NCI-H2196 treated with DMSO at 0.1 percent for 48 hours (cell line): Measurements from ENCODE around the gene BUD13.
"Not testable (repeated sequence)": the region's sequence is repeated elsewhere in the genome, so short reads cannot be mapped to it uniquely, and the experiment has no call there.

Source experiments
- DNase-seq: peaks from one replicate; lab custom pipeline; 2025; ENCODE audit not compliant: unreplicated experiment; lab: John Stamatoyannopoulos, UW

Gene BUD13, protein sequence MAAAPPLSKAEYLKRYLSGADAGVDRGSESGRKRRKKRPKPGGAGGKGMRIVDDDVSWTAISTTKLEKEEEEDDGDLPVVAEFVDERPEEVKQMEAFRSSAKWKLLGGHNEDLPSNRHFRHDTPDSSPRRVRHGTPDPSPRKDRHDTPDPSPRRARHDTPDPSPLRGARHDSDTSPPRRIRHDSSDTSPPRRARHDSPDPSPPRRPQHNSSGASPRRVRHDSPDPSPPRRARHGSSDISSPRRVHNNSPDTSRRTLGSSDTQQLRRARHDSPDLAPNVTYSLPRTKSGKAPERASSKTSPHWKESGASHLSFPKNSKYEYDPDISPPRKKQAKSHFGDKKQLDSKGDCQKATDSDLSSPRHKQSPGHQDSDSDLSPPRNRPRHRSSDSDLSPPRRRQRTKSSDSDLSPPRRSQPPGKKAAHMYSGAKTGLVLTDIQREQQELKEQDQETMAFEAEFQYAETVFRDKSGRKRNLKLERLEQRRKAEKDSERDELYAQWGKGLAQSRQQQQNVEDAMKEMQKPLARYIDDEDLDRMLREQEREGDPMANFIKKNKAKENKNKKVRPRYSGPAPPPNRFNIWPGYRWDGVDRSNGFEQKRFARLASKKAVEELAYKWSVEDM

DNA sequence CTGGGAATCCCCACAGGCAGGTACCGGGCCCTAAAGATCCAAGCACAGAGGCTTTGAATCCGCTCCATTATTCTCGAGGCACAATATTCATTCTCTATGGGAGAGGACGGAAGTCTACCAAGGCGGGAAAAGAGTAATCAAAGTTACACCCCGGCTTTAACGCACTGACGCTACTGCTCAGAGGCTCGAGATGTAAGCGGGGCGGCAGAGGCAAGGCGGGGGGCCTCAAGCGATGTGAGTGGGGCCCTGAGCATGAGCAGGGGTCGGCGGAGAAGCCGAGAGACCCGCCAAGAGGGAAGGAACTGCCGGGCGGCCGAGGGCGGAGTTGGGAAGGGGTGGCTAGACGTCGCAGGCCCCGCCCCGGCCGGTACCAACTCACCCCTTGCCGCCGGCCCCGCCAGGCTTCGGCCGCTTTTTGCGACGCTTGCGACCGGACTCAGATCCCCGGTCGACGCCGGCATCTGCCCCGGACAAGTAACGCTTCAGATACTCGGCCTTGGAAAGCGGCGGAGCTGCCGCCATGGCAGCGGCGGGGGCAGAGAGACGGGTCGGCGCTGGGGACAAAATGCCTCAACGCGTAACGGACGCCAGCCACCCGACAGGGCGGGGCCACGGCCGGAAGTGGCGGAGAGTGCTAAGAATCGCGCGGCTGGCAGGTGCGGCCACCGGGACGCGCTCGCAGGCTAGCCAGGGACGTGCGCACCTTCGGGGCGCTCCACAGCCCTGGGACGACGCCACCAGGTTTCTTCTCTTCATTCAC is at the start of gene BUD13:
Gene BUD13 (minus strand): TSS at position 545 of the 760 bp plus-strand sequence. CDS start 23 bp downstream, at position 522.
- peak; percentile 69 for DNase-seq

DNA sequence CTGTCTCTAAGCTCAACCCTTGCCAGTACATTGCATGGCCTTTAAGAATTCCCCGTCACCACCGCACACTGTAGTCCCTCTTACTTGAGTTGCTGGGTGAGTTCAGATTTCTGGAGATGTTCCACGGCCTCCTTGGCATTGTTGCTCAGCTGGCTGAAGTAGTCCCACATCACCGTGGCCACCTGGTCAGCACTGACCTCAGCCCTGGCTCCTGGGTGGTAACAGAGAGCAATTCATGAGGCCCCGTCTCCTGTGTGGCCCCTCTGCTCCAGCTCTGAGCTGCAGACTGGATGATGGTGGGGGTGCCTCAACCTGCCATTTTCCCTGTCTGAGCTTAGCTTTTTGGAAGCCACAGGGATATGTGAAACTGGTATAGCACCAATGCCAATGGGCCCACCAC is 49.8 kb upstream of the BUD13 start:
- no peak for DNase-seq

DNA sequence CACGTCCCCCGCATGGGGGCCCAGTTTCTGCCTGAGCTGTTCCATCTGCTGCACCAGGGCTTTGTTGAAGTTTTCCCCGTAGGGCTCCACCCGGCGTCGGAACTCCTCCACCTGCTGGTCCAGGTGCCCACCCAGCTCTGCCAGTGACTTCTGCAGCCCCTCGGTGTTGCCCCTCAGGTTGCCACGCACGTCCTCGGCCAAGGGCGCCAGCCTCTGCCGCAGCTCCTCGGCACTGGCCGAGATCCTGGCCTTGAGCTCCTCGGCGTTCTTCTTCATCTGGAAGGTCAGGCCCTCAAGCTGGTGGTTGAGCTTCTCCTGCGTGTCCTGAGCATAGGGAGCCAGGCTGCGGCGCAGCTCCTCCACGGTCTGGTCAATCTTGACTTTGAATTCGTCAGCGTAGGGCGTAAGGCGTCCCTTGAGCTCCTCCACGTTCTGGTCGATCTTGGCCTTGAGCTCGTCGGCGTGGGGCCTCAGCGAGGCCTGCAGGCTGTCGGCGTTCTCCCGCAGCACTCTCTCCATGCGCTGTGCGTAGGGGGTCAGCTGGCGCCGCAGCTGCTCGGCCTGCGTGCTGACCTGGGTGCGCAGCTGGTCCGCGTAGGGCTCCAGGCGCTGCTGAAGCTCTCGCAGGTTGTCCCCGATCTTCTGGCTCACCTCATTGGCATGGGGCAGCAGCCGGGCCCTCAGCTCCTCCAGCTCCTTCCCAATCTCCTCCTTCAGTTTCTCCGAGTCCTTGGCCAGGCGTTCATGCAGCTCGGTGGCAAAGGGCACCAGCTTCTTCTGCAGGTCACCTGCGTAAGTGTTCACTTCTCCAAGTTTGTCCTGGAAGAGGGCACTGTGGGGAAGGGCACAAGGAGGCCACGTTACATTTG is 48.5 kb upstream of the BUD13 start:
- DNase-seq: no peak

DNA sequence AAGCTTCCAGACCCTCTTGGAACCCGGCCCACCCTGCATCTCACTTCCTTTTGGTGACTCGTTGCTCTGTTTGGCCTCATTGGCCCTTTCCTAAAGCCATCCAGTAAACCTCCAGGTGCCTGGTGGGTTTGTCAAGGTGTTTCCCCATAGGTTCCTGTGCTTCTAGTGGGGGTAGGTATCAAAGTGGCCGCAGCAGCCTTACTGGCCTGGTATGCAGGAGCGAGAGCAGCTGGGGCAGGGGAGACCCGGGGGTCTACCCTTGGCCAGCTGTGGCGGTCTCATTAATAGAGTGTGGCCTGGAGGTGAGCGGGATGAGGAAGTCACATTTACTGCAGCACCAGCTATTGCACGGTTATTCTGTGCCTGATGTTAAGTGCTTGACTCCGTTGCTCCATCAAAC is 46.3 kb upstream of the BUD13 start:
- no peak for DNase-seq

DNA sequence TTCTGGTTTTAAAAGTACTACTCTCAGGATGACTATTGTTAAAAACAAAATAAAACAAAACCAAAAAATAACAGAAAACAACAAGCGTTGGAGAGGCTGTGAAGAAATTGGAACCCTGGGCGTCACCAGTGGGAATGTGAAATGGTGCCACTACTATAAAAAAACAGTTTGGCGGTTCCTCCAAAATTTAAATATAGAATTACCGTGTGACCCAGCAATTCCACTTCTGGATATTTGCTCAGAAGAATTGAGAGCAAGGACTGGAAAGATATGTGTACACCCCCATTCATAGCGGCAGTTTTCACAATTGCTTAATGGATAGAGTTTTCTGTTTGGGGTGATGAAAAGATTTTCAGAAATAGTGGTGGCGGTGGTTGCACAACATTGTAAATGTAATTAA is 41.7 kb upstream of the BUD13 start:
- DNase-seq: no peak

DNA sequence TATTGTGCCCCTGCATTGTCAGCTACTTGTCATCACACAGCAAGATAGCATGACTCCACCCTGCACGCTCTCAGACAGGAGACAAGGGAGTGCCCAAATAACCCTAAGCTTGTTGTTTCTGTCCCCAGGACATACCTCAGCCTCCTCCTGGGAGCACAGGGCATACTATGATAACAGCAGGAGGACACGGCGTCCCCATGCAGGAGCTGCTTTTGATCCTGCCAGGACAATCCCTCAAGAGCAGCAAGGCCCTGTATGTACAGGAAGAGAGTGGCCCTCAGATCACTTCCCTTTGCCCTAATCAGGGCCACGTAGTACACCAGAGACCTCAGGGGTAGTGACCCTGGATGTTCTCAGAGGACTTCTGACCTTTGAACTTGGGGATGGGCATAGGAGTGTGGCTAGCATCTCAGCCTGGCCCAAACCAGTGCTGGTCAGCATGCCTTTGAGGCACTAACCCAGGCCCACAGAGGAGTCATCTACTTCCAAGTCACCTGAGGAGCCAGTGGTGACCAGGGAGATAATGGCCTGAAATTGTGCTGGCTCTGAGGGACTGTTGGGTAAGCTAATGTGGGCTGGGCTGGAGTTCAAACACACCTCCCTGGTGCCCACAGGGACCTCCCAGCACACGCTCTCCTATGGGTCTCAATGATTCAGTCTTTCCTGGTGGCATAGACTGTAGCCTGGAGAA is 41.1 kb upstream of the BUD13 start:
- DNase-seq: no peak

DNA sequence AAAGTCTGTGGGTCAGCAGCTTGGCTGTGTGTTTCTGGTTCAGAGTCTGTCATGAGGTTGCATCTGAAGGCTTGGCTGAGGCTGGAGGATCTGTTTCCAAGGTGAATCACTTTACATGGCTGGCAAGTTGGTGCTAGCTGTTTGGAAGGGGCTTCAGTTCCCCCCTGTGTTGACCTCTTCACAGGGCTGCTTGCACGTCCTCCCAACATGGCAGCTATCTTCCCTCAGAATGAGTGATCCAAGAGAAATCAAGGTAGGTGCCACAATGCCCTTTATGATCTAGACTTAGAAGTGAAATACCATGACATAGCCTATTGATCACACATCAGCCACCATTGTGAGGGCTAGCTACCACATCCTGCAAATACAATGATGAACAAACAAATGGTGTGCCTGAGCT is 40.4 kb upstream of the BUD13 start:
- DNase-seq: no peak

DNA sequence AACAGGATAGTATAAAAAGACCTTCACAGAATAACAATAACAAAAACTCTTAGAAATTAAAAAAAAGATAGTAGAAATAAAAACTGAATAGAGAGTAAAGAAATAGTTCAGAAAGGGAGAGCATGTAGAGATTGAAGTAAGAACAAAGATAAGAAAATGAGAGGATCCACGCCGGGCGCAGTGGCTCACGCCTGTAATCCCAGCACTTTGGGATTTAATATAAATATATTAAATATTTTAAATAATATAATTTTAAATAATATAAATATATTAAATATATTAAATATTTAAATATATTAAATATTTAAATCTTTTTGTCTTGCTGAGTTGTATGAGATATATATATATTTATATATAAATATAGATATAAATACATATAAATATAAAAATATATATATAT is 39.3 kb upstream of the BUD13 start:
- no peak for DNase-seq

DNA sequence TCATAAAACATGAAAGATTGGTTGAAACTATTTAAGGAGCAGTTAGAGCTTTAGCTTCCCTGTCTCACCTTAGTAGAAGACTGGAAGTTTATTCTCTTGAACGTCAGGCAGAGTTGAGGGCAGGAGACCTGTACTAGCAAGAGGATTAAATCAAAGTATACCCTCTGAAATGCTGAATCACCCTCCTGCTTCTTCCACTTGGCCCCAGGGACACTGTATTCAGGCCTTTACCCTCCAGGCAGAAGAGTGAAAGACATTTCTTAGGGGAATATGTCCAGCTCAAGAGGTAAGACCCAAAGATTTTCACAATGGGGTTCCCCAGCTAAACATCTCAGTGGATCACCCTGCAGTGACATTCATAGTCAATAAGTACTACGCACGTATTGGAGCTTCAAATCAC is 38.4 kb upstream of the BUD13 start:
- no peak for DNase-seq

DNA sequence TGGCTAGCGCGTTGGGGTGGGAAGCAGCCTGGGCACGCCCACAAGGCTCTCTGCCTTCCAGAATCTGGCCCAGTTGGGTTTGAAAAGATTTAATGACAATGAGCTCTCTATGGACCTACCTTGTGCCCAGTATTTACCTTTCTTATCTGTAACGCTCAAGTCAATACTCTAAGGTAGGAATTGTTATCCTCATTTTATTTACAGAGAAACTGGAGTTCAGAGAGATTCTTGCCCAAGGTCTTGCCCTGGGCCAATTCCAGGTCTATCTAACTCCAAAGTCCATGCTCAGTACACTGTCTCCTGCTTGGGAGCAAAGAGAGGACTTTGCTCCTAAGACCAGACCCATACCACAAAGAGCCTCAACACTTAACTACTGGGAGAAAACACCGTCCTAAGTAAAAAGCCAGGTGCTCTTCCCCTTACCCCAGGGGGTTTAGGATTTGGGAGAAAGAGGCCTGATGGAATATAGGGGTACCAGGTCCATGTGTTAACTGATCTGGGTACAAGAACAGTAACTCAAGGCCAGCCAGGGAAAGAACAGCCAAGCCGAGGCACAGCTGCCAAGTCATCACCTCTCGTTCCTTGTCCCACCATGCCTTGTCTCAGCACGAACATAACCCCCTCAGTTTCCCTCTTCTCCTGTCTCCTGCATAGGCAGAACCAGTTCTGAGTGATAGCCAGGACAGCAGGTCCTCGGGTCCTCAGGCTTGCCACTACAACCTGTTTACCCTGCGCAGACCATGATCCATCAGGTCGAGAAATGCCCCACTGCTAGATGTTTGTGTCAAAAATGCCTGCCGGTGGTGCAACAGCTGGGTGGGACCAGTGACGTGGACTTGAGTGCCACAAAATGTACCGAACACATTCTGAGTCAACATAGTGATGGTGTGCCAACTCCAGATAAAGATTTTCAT is 35.7 kb upstream of the BUD13 start:
- no peak for DNase-seq

DNA sequence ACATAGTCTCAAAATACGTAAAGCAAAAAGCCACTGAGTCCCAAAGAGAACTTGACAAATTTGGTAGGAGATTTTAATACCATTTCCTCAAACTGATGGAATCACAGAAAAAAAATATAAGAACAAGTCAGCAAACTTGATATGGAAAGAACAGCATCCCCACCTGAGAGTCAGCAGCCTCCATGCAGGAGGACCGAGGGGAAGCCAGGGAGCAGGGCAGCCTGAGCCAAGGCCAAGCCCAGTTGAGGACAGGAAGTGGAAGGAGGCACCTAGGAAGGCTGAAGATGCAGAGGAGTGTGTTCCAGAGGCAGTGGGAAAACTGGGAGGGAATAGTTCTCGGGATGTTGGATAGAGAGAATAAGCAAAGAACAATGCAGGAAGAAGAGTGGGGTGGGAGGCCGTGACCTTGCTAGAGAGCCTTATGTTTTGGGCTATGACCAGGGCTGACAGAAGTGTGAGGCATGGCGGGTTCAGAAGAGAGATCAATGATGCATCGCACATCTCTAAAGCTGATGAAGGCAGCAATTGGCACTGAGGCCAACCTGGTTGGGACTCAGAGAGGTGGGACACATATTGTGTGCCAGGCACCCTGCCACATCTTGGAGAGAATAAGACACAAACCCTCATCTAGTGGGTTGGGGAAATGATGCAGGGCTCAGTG is 34.9 kb upstream of the BUD13 start:
- no peak for DNase-seq

DNA sequence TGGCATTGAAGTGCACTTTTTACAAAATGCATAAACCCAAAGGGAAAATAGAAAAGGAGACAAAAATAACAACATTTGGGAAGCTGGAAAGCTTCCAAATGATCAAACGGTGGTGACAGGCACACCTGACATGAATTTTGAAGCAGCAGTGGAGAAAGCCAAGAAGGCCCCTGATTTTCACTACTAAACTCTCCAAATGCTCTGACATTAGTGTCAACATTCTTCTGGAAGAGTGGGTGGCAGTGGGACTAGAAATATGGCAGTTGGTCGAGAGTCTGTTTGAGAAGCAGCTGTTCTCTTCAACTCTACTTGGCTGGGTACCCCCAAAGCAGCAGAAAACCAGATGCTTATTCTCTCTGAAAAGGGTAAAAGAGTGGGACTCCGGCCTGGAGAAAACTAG is 31.2 kb upstream of the BUD13 start:
- DNase-seq: no peak

DNA sequence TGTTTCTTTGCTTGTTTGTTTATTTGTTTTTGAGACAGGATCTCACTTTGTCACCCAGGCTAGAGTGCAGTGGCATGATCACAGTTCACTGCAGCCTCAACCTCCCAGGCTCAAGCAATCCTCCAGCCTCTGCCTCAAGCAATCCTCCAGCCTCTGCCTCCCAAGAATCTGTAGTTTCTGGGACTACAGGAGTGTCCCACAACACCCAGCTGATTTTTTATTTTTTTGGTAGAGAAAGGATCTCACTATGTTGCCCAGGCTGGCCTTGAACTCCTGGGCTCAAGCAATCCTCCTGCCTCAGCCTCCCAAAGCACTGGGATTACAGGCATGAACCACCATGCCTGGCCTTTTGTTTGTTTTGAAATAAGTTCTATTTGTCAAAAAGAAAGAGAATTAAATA is 28.9 kb upstream of the BUD13 start:
- not testable (repeated sequence) for DNase-seq

DNA sequence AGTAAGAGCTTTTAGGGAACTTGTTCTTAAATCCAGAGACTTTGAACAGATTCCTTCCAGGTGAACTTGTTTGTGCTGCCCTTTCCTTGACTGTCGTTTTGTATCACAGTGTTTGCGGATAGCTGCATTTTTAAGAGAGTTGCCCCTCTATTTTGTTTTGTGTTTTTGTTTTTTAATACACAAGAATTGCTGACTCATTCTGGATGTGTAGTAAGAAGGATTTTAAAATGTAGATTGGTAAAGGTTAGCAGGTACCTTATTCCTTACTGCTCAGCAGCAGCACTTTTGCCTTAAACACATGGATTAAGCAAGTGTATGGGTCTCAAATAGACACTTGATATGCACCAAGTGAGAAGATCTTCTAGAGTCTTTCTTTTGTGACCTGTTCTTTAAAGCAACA is 27.8 kb upstream of the BUD13 start:
- DNase-seq: no peak

DNA sequence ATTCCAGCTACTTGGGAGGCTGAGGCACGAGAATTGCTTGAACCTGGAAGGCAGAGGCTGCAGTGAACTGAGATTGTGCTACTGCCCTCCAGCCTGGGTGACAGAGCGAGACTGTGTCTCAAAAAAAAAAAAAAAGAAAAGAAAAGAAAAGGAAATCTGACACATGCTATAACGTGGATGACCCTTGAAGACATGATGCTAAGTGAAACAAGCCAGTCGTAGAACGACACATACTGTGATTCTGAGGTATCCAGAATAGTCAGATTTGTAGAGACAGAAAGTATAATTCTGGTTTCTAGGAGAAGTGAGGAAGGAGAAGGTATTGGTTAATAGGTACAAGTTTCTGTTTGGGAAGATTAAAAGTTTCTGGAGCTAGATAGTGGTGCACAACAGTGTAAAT is 25.6 kb upstream of the BUD13 start:
- DNase-seq: no peak

DNA sequence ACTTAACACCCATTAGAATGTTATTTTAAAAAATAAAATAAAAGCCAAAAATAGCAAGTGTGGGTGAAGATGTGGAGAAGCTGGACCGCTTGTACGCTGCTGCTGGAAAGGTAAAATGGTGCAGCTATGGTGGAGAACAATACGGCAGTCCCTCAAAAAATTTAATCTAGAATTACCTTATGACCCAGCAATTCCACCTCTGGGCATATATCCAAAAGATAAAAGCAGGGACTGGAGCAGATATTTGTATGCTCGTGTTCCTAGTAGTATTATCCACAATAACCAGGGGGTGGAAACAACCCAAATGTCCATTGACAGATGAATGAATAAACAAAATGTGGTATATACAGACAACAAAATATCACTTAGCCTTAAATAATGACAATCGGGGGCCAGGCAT is 25.0 kb upstream of the BUD13 start:
- no peak for DNase-seq

DNA sequence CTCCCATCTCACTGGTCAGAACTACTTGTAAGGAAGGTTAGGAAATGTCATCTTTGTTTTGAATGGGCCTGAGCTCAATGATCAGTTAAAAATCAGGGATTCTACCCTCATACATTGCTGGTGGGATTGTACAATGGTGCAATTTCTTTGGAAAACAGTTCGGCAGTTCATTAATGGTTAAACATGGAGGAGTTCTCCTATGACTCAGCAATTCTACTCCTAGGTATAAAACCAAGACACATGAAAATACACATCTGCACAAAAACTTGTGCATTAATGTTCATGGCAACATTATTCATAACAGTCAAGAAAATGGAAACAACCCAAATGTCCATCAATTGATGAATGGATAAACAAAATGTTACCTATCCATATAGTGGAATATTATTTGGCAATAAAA is 23.8 kb upstream of the BUD13 start:
- DNase-seq: no peak

DNA sequence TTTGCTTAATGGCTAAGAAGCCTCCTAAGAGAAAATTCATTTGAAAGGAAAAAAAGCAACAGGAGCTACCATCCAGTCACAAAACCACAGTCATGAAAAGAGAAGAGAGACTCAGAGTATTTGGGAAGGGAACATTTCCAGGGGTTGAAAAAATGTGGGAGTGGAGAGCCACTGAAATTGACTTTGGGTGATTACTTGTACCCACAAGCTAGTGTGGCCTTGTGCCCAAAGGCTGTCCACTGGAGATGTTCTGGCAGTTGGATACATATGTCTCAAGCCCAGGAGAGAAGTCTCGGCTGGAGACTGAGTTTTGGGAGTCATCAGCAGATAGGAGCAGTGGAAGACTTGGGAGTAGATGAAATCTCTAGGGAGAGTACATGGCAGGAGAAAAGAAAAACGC is 22.1 kb upstream of the BUD13 start:
- DNase-seq: no peak

DNA sequence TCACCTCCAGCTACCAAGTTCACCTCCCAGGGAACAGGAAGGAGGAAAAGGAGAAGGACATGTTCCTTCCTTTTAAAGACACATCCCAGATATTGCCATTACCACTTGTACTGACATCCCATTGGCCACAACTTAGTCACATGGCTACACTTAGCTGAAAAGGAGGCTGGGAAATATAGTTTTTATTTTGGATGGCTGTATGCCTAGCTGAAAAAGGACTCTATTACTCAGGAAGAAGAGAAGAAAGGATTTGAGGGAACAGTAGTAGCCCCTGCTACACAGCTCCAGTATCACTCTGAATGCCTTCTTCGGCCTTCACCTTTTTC is 20.9 kb upstream of the BUD13 start:
- no peak for DNase-seq
